Peyer's patch (tissue), 4 donors: Measurements from ENCODE around the gene ATP6V0A4. TPM values are rescaled to one million over a fixed set of nuclear protein-coding genes. Genes with fewer than 3 reads are reported as not detected.

ENCODE experiments used
- DNase-seq, 3 donors: peaks; one replicate each; pipeline ENCODE4 v3.0.0-alpha.2; 2017 to 2019
- H3K27ac ChIP-seq, 4 donors: fragments of 200-600 bp; sonication (generic); one replicate each; pipeline ENCODE4 v1.5.1; 2016 to 2019
- H3K27me3 ChIP-seq, 2 donors: fragments of 200-600 bp; sonication (generic); one replicate each; pipeline ENCODE4 v1.5.1; 2019
- H3K36me3 ChIP-seq, 3 donors: fragments of 200-600 bp; sonication (generic); one replicate each; pipeline ENCODE4 v1.5.1; 2016 to 2019
- H3K4me1 ChIP-seq, 4 donors: fragments of 200-600 bp; sonication (generic); one replicate each; pipeline ENCODE4 v1.5.1; 2016 to 2019
- H3K4me3 ChIP-seq, 4 donors: fragments of 200-600 bp; sonication (generic); 1 replicate in 3 of 4; 2 replicates in 1 of 4; pipeline ENCODE4 v1.5.1; 2016 to 2019; ENCODE audit warnings: mild to moderate bottlenecking in 1 of 4
- H3K9me3 ChIP-seq, 4 donors: fragments of 200-600 bp; sonication (generic); one replicate each; pipeline ENCODE4 v1.5.1; 2016 to 2019; ENCODE audit warnings: mild to moderate bottlenecking in 1 of 4
- POLR2A ChIP-seq, 2 donors: fragments of 450-650 bp; IDR thresholded peaks; one replicate each; pipeline ENCODE4 v1.5.1; 2017; ENCODE audit warnings: antibody characterized with exemption in 2 of 2, mild to moderate bottlenecking in 2 of 2, moderate library complexity in 2 of 2
- total RNA-seq, 4 donors: library from RNA; depleted of rRNA; stranded (reverse); fragments of >200 nt; gene quantifications; one replicate each; pipeline ENCODE4 v1.1.0, GENCODE V29; 2016
- TF ChIP-seq, protein P1 (sequence below), 6 experiments: fragments of 450-650 bp in 4 of 6; fragments of 200-600 bp in 2 of 6; sonication (generic) in 1 of 6; IDR thresholded peaks; one replicate each; pipeline ENCODE4 v1.5.1; 2017 to 2019; ENCODE audit warnings: antibody characterized with exemption in 6 of 6, mild to moderate bottlenecking in 3 of 6, moderate library complexity in 1 of 6

Gene ATP6V0A4
- total RNA-seq, 4 donors from 2014 or later, result 0.66 TPM; not detected in 3

DNA sequence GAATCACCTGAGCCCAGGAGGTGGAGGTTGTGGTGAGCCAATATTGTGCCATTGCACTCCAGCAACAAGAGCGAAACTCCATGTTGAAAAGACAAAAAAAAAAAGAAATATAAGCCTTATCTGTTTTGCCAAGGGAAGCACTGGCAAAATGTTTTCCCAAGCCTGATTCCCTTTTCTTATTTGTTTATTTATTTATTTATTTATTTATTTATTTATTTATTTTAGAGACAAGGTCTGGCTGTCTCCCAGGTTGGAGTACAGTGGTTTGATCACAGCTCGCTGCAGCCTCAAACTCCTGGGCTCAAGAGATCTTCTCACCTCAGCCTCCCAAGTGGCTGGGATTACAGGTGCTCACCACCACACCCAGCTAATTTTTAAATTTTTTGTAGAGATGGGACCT is 141.0 kb downstream of the ATP6V0A4 start:
- no peak overlapping the region for H3K4me3 ChIP-seq
- H3K27ac ChIP-seq, result no peak overlapping the region
- no peaks in the 10 kb centered on the region for H3K36me3 ChIP-seq
- DNase-seq, result no peak
- no peaks in the 10 kb centered on the region for H3K4me1 ChIP-seq
- TF ChIP-seq, protein P1, sequence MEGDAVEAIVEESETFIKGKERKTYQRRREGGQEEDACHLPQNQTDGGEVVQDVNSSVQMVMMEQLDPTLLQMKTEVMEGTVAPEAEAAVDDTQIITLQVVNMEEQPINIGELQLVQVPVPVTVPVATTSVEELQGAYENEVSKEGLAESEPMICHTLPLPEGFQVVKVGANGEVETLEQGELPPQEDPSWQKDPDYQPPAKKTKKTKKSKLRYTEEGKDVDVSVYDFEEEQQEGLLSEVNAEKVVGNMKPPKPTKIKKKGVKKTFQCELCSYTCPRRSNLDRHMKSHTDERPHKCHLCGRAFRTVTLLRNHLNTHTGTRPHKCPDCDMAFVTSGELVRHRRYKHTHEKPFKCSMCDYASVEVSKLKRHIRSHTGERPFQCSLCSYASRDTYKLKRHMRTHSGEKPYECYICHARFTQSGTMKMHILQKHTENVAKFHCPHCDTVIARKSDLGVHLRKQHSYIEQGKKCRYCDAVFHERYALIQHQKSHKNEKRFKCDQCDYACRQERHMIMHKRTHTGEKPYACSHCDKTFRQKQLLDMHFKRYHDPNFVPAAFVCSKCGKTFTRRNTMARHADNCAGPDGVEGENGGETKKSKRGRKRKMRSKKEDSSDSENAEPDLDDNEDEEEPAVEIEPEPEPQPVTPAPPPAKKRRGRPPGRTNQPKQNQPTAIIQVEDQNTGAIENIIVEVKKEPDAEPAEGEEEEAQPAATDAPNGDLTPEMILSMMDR (IDR thresholded peaks at IDR 0.05), result no peak
- TF ChIP-seq POLR2A (IDR thresholded peaks at IDR 0.05), result no peak
- no peaks in the 10 kb centered on the region for H3K27me3 ChIP-seq
- peaks cover 0 to 10% (median 0%) of the 10 kb centered on the region in 4 donors for H3K9me3 ChIP-seq

Other genes starting within 250 kb of the ATP6V0A4 start
- under 1 TPM in 1 of 4 donors, not detected in 3; 0.40 TPM for gene SVOPL, start 96.8 kb downstream of the ATP6V0A4 start, total RNA-seq
- not detected for gene TMEM213, start 202 bp downstream of the ATP6V0A4 start, total RNA-seq
- gene KIAA1549, start 183.2 kb upstream of the ATP6V0A4 start, total RNA-seq, result 1 to 10 TPM; 1.6 to 5.0 (median 3.3) TPM
- 10 to 100 TPM in 3 of 4 donors, 1 to 10 TPM in 1; 7.7 to 25.6 (median 13.6) TPM for gene ZC3HAV1L, start 237.8 kb upstream of the ATP6V0A4 start, total RNA-seq